Activated T-cell treated with anti-CD3 and anti-CD28 coated beads for 1 hour (primary cell): ENCODE data around the gene AKAP13.
"Not testable (repeated sequence)": the region's sequence is repeated elsewhere in the genome, so short reads cannot be mapped to it uniquely, and the experiment has no call there.

Source experiments
- DNase-seq: peaks from one replicate; pipeline ENCODE4 v3.0.0-alpha.2; 2020; ENCODE audit warnings: low read depth

Gene AKAP13

DNA sequence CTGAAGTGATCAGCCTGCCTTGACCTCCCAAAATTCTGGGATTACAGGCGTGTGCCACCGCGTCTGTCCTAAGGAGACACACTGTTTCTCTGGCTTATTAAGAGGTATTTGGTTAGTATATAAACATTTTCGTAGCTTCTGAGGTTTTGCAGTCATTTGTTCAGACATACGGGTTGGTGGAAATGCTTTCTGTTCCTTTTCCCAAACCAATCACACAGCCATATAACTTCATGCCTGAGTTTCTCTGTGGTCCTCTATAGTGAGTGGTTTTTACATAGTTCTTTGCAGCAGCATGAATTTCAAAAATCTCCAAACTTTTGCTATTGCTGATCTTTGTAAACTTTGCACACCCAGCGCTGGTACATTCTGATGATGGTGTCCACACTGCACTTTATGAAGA is 100.5 kb downstream of the AKAP13 start:
- no peak for DNase-seq

DNA sequence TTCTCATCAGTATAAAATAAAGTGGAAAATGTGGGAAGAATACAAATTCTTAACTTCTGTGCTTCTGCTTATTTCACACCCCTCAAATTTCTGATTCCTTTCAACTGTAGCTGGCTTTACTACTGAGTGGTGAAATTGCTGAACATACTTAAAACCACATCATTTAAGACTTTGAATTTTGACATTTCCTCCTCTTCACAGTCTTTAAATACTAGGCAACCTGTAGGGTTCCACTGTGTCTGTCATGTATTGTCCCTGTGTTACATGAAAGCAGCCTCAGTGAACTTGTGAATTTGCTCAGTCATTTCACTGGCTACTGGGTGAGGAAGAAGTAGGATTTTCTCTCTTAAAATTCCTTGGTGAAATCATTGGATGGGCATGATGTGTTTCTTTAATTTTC is 101.1 kb downstream of the AKAP13 start:
- not testable (repeated sequence) for DNase-seq

DNA sequence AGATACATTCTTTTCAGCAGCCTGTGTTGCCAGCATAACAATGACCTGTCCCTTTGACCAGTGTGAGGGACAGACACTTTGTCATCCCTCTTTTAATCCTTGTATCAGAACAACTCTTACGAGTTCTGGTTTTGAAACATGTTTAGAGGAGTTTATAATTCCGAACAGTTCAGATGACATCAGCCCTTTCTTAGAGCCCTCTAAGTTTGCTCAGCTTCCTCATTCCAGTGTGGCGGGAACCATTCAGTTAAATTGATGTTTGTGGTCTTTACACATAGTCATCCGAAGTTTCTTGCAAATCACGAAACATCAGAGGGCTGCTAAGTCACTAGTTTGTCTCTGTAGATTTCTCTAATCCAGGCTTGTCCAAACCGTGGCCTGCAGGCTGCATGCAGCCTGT is 102.5 kb downstream of the AKAP13 start:
- DNase-seq = no peak

GRCh38 chr15:85483955-85484354 is 103.6 kb downstream of the AKAP13 start:
- not testable (repeated sequence) for DNase-seq

DNA sequence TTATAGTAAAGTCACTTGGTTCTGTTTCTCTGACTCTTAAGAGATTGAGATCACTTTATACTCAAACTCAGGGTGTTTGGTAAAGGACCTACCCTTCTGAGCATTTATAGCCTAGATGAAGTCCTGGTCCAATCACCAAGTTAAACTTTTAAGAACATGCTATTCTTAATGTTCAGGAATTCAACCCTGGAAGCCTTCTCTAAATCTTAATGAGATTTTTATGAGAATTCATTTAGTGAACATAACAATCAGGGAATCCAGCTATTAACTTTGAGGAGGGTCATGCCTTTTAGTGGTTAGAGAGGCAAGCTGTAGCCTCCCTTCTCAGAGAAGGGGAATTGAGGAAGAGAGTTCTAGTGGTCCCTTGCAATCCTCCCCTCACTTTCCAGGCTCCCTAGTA is 104.5 kb downstream of the AKAP13 start:
- DNase-seq = not testable (repeated sequence)

DNA sequence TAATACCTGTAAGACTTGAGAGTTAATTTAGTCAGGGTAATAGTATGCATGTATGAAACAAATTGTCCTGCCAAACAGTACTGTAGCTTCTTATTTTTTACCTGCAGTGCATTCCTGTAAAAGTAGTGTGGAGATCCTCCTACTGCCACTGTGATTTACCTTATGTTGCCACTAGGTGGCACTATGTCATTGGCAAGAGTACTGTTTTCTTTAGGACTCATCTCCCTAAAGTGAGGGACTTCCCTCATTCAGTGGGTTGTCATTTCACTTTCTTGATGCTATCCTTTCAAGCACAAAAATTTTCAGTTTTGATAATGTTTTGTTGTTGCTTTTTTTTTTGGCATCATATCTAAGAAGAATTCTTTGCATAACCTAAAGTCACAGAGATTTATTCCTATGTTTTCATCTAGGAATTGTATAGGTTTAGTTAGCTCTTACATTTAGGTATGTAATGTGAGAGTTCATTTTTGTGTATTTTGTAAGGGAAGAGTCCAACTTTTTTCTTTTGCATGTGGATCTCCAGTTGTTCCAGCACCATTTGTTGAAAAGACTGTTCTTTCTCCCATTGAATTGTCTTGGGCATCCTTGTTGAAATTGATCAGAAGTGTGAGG is 105.7 kb downstream of the AKAP13 start:
- DNase-seq = peak; percentile 20

DNA sequence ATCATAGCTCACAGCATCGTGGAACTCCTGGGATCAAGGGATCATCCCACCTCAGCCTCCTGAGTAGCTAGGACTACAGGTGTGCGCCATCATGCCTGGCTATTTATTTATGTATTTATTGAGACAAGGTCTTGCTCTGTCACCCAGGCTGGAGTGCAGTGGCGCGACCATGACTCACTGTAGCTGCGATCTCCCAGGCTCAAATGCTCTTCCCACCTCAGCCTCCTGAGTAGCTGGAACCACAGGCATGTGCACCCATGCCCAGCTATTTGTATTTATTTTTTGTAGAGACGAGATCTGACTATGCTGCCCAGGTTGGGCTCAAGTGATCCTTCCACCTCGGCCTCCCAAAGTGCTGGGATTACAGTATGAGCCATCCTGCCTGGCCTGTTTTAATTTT is 107.4 kb downstream of the AKAP13 start:
- DNase-seq = not testable (repeated sequence)

DNA sequence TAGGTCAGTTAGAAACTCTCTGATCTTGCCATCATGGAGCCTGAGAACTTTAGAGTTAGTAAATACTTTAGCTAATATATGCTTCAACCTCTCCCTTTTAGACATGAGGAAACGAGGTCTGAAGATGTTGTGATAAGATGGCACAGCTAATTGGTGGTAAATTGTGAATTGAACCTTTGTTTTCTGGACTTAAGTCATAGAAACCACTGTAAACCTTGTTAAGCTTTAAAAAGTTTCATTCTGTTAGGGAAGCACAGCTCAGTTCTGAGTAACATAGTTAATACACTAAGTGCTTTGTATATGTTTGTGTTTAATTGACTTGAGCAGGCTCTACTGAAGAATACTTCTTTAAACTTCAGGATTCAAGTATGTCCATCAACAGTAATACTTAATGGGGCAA is 108.6 kb downstream of the AKAP13 start:
- no peak for DNase-seq

DNA sequence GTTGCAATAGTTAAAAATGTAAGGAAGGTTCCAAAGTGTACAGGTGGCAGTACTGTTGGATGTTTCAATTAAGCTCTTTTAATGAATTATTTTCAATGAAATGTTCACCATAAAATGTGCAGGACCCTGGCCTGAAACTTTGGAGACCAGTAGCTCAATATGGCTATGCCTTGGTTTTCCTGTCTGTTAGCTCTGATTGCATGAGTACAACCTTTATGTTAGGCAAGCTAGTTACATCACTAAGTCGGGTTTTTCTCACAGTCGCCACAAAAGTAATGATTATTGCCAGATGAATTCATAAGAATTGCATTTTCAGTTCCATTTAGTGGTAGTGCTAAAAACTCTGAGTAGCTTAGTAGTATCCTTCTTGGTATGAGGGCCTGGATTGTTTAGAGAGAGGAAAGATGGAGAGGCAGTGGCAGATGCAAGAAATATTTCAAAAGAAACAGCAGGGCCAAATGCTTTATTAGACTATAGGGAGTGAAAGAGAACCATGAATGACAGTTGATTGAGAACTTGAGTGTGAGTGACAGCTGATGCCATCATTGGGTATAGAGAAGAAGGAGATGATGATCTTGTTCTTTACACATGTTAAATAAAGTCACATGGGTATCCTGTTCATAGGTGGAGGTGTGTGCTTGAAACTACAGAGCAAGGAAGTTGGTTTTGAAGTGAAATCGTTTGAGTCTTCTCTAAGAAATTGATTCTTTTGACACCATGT is 109.5 kb downstream of the AKAP13 start:
- no peak for DNase-seq

- DNase-seq = no peak
Observed at GRCh38 chr15:85490856-85491255, 110.5 kb downstream of the AKAP13 start.

GRCh38 chr15:85491691-85492090 is 111.3 kb downstream of the AKAP13 start:
- no peak for DNase-seq

- no peak for DNase-seq
Observed at GRCh38 chr15:85492406-85492805, 112.0 kb downstream of the AKAP13 start.

- DNase-seq = no peak
Observed at GRCh38 chr15:85493260-85493659, 112.9 kb downstream of the AKAP13 start.

- no peak for DNase-seq
Observed at GRCh38 chr15:85494048-85494777, 113.8 kb downstream of the AKAP13 start.

- no peak for DNase-seq
Observed at GRCh38 chr15:85495096-85495495, 114.7 kb downstream of the AKAP13 start.

GRCh38 chr15:85495544-85495943 is 115.1 kb downstream of the AKAP13 start:
- no peak for DNase-seq

GRCh38 chr15:85496151-85496550 is 115.7 kb downstream of the AKAP13 start:
- no peak for DNase-seq

GRCh38 chr15:85496551-85497171 is 116.3 kb downstream of the AKAP13 start:
- no peak for DNase-seq

- DNase-seq = no peak
Observed at GRCh38 chr15:85497172-85497569, 116.8 kb downstream of the AKAP13 start.

DNA sequence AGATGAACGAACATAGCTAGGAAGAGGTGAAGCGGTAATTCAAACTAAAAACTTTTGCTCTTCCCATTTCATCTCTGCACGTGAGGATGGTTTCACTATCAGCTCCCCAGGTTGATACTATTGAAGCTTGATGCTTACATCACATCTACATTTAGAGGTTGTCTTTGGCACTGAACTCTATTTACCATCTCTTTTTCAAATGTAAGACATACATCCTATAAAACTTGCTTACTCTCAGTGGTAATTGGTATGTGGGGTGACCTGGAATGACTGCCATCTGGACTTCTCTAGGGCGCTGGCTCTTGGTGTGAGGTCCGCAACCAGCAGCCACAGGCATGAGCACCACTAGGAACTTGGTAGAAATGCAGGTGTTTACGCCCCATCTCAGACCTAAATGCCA is 118.1 kb downstream of the AKAP13 start:
- DNase-seq = no peak

DNA sequence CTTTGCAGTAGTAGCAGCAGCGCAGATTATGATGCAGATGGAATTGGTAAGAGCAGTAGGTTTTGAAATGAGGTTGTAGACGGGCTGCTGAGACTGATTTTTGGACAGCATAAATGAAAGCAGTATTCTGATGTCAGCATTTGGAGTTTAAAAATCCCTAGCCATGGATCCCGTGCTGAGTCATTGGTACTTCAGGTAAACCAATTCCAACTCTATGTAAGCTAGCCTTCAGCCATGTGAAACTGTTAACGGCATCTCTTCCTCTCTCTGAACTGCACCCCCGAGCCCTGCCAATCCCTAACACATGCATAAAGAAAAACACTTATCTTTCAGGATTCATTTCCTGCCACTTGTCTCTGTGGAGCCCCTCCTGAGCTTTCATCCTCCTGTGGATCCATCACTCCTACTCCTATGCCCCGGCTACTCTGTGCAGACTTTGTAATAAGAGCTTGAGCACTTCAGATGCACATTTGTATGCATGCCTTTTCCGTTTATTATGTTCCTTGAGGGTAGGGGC is 119.0 kb downstream of the AKAP13 start:
- no peak for DNase-seq

- DNase-seq = no peak
Observed at GRCh38 chr15:85500060-85500708, 119.8 kb downstream of the AKAP13 start.
